ENCODE measurements around the gene FTO. TPM values are rescaled to one million over a fixed set of nuclear protein-coding genes. Genes with fewer than 3 reads are reported as not detected.

FTO gene
- total and polyA plus RNA-seq, 2 of the 13 experiments (the other 11 are each of a cell fraction or from before 2014, with no cell fraction given) = 41.6 to 55.8 TPM

- TF ChIP-seq, protein P1, sequence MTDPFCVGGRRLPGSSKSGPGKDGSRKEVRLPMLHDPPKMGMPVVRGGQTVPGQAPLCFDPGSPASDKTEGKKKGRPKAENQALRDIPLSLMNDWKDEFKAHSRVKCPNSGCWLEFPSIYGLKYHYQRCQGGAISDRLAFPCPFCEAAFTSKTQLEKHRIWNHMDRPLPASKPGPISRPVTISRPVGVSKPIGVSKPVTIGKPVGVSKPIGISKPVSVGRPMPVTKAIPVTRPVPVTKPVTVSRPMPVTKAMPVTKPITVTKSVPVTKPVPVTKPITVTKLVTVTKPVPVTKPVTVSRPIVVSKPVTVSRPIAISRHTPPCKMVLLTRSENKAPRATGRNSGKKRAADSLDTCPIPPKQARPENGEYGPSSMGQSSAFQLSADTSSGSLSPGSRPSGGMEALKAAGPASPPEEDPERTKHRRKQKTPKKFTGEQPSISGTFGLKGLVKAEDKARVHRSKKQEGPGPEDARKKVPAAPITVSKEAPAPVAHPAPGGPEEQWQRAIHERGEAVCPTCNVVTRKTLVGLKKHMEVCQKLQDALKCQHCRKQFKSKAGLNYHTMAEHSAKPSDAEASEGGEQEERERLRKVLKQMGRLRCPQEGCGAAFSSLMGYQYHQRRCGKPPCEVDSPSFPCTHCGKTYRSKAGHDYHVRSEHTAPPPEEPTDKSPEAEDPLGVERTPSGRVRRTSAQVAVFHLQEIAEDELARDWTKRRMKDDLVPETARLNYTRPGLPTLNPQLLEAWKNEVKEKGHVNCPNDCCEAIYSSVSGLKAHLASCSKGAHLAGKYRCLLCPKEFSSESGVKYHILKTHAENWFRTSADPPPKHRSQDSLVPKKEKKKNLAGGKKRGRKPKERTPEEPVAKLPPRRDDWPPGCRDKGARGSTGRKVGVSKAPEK (CRISPR knock-in tag; IDR thresholded peaks at IDR 0.05; ENCODE audit: borderline replicate concordance) = peak; percentile 78; the same call in 1 of the 2 replicates
- no peak for TF ChIP-seq CC2D1A (CRISPR knock-in tag; IDR thresholded peaks at IDR 0.05)
- TF ChIP-seq, protein P2, sequence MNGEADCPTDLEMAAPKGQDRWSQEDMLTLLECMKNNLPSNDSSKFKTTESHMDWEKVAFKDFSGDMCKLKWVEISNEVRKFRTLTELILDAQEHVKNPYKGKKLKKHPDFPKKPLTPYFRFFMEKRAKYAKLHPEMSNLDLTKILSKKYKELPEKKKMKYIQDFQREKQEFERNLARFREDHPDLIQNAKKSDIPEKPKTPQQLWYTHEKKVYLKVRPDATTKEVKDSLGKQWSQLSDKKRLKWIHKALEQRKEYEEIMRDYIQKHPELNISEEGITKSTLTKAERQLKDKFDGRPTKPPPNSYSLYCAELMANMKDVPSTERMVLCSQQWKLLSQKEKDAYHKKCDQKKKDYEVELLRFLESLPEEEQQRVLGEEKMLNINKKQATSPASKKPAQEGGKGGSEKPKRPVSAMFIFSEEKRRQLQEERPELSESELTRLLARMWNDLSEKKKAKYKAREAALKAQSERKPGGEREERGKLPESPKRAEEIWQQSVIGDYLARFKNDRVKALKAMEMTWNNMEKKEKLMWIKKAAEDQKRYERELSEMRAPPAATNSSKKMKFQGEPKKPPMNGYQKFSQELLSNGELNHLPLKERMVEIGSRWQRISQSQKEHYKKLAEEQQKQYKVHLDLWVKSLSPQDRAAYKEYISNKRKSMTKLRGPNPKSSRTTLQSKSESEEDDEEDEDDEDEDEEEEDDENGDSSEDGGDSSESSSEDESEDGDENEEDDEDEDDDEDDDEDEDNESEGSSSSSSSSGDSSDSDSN (CRISPR knock-in tag; IDR thresholded peaks at IDR 0.05) = peak; percentile 81
- TF ChIP-seq, protein P3, sequence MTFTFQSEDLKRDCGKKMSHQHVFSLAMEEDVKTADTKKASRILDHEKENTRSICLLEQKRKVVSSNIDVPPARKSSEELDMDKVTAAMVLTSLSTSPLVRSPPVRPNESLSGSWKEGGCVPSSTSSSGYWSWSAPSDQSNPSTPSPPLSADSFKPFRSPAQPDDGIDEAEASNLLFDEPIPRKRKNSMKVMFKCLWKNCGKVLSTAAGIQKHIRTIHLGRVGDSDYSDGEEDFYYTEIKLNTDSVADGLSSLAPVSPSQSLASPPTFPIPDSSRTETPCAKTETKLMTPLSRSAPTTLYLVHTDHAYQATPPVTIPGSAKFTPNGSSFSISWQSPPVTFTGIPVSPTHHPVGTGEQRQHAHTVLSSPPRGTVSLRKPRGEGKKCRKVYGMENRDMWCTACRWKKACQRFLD (CRISPR knock-in tag; IDR thresholded peaks at IDR 0.05; ENCODE audit: borderline replicate concordance) = no peak
- TF ChIP-seq MBNL3 (CRISPR knock-in tag; conservative IDR thresholded peaks at IDR 0.05) = no peak
- peak; percentile 95; the same call in 1 of the 2 replicates for TF ChIP-seq MEIS1 (CRISPR knock-in tag; IDR thresholded peaks at IDR 0.05; ENCODE audit: borderline replicate concordance)
- no peak for TF ChIP-seq ZNF17 (CRISPR knock-in tag; IDR thresholded peaks at IDR 0.05)
- peak; percentile 59; the same call in 1 of the 2 replicates for TF ChIP-seq ZNF430 (CRISPR knock-in tag; IDR thresholded peaks at IDR 0.05)
- TF ChIP-seq GATAD2A (CRISPR knock-in tag; IDR thresholded peaks at IDR 0.05) = peak; percentile 98
- 0 out of 4 replicates have a peak, but pooled peaks of 1 of the 2 experiments have one; percentile 3 for TF ChIP-seq MAFK (conservative IDR thresholded peaks at IDR 0.05 in 1 of 2, IDR thresholded peaks at IDR 0.05 in 1 of 2; ENCODE audit: low read length in 2 of 2)
- 0 out of 2 replicates have a peak, but pooled peaks have one; percentile 53 for TF ChIP-seq CAMTA2 (CRISPR knock-in tag; IDR thresholded peaks at IDR 0.05; ENCODE audit: borderline replicate concordance)
- TF ChIP-seq HDAC1 (CRISPR knock-in tag; IDR thresholded peaks at IDR 0.05) = peak; percentile 92
- TF ChIP-seq, protein P4, sequence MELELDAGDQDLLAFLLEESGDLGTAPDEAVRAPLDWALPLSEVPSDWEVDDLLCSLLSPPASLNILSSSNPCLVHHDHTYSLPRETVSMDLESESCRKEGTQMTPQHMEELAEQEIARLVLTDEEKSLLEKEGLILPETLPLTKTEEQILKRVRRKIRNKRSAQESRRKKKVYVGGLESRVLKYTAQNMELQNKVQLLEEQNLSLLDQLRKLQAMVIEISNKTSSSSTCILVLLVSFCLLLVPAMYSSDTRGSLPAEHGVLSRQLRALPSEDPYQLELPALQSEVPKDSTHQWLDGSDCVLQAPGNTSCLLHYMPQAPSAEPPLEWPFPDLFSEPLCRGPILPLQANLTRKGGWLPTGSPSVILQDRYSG (CRISPR knock-in tag; IDR thresholded peaks at IDR 0.05) = no peak; the same call in 1 of the 2 replicates
- TF ChIP-seq LCORL (IDR thresholded peaks at IDR 0.05) = no peak; the same call in 1 of the 2 replicates
- TF ChIP-seq LCORL (CRISPR knock-in tag; IDR thresholded peaks at IDR 0.05) = peak; percentile 99
- TF ChIP-seq IRF2 (CRISPR knock-in tag; IDR thresholded peaks at IDR 0.05) = peak; percentile 93
- TF ChIP-seq RELA (CRISPR knock-in tag; IDR thresholded peaks at IDR 0.05) = peak; percentile 20; the same call in 1 of the 2 replicates
- TF ChIP-seq ZNF224 (CRISPR knock-in tag; IDR thresholded peaks at IDR 0.05) = 0 out of 2 replicates have a peak, but pooled peaks have one; percentile 45
- no peak for TF ChIP-seq ARNT (IDR thresholded peaks at IDR 0.05)
- TF ChIP-seq YY1 (IDR thresholded peaks at IDR 0.05; ENCODE audit: insufficient read depth, insufficient replicate concordance, low read depth, low read length) = no peak
Measured at GRCh38 chr16:54165174-54165911, 461.4 kb downstream of the FTO start (continued).
